CD14-positive monocyte (primary cell): ENCODE data around the gene ANKEF1. TPM values are rescaled to one million over a fixed set of nuclear protein-coding genes. Genes with fewer than 3 reads are reported as not detected.

Source experiments
- DNase-seq, 3 donors: peaks; one replicate each; pipeline ENCODE4 v3.0.0-alpha.2; 2011 to 2022
- H2AFZ ChIP-seq: 2 replicates; pipeline ENCODE4 v1.6.0; 2012; ENCODE audit warnings: mild to moderate bottlenecking, low read depth, low read length, inconsistent platforms; ENCODE audit not compliant: insufficient read depth, poor library complexity, severe bottlenecking
- H3K27ac ChIP-seq, 2 donors: 1 replicate in 1 of 2; 2 replicates in 1 of 2; pipeline ENCODE4 v1.5.1; 2012 to 2013; ENCODE audit warnings: low read length in 2 of 2, control low read depth in 1 of 2, inconsistent platforms in 1 of 2, low read depth in 1 of 2, mild to moderate bottlenecking in 1 of 2
- H3K27me3 ChIP-seq, 2 donors: one replicate each; pipeline versions ENCODE4 v1.6.0 to v1.6.1; 2011 to 2013; ENCODE audit warnings: low read length in 2 of 2; ENCODE audit not compliant: control insufficient read depth in 2 of 2, insufficient read depth in 2 of 2
- H3K36me3 ChIP-seq, 2 donors: replicated peaks in 1 of 2; 1 replicate in 1 of 2; 2 replicates in 1 of 2; pipeline versions ENCODE4 v1.5.1 to v1.6.1; 2012 to 2013; ENCODE audit warnings: low read length in 2 of 2, control low read depth in 1 of 2, inconsistent platforms in 1 of 2, mild to moderate bottlenecking in 1 of 2; ENCODE audit not compliant: insufficient read depth in 2 of 2, control insufficient read depth in 1 of 2
- H3K4me1 ChIP-seq, 2 donors: 1 replicate in 1 of 2; 2 replicates in 1 of 2; pipeline versions ENCODE4 v1.5.1 to v1.6.1; 2012 to 2013; ENCODE audit warnings: low read length in 2 of 2, control low read depth in 1 of 2, inconsistent platforms in 1 of 2, mild to moderate bottlenecking in 1 of 2, moderate library complexity in 1 of 2; ENCODE audit not compliant: insufficient read depth in 2 of 2, control insufficient read depth in 1 of 2
- H3K4me2 ChIP-seq: replicated peaks from 2 replicates; pipeline ENCODE3; 2012; ENCODE audit warnings: low read length, moderate library complexity, mild to moderate bottlenecking; ENCODE audit not compliant: poor library complexity, severe bottlenecking; ENCODE audit errors: extremely low read depth
- H3K4me3 ChIP-seq, 3 experiments: fragments of 200-600 bp in 1 of 3; sonication (generic) in 1 of 3; replicated peaks in 1 of 3; 1 replicate in 2 of 3; 2 replicates in 1 of 3; pipeline ENCODE4 v1.5.1; 2011 to 2013; ENCODE audit warnings: low read length in 3 of 3, mild to moderate bottlenecking in 3 of 3, control low read depth in 2 of 3, low read depth in 2 of 3, inconsistent platforms in 1 of 3, moderate library complexity in 1 of 3
- H3K79me2 ChIP-seq: 2 replicates; pipeline ENCODE4 v1.6.0; 2012; ENCODE audit warnings: mild to moderate bottlenecking, control low read depth, inconsistent platforms, low read length, moderate library complexity; ENCODE audit not compliant: insufficient read depth
- H3K9ac ChIP-seq: 2 replicates; pipeline ENCODE4 v1.6.0; 2017; ENCODE audit warnings: low read length, mild to moderate bottlenecking; ENCODE audit not compliant: insufficient read depth, poor library complexity, severe bottlenecking
- H3K9me3 ChIP-seq, 2 donors: replicated peaks in 1 of 2; 1 replicate in 1 of 2; 2 replicates in 1 of 2; pipeline versions ENCODE4 v1.5.1 to v1.6.1; 2012 to 2013; ENCODE audit warnings: low read length in 2 of 2, control low read depth in 1 of 2; ENCODE audit not compliant: control insufficient read depth in 1 of 2, insufficient read depth in 1 of 2
- H4K20me1 ChIP-seq: 2 replicates; pipeline ENCODE4 v1.6.0; 2012; ENCODE audit warnings: mild to moderate bottlenecking, low read length, control low read depth, moderate library complexity; ENCODE audit not compliant: insufficient read depth
- H3K27ac Mint-ChIP-seq, 7 donors: one replicate each; pipeline ENCODE4 v1.8.0; 2020; ENCODE audit warnings: mild to moderate bottlenecking in 7 of 7, mixed read lengths in 7 of 7, moderate library complexity in 6 of 7, inconsistent platforms in 2 of 7
- H3K27me3 Mint-ChIP-seq, 3 donors: one replicate each; pipeline ENCODE4 v1.8.0; 2021 to 2022; ENCODE audit warnings: low read depth in 3 of 3, mild to moderate bottlenecking in 3 of 3, mixed read lengths in 3 of 3, moderate library complexity in 3 of 3, inconsistent platforms in 1 of 3
- H3K36me3 Mint-ChIP-seq, 2 donors: one replicate each; pipeline ENCODE4 v1.8.0; 2020; ENCODE audit warnings: mixed read lengths in 2 of 2, inconsistent platforms in 1 of 2, mild to moderate bottlenecking in 1 of 2
- H3K4me1 Mint-ChIP-seq: one replicate; pipeline ENCODE4 v1.8.0; 2020; ENCODE audit warnings: mild to moderate bottlenecking, mixed read lengths
- H3K4me3 Mint-ChIP-seq, 2 donors: one replicate each; pipeline ENCODE4 v1.8.0; 2020; ENCODE audit warnings: mild to moderate bottlenecking in 2 of 2, mixed read lengths in 2 of 2, moderate library complexity in 1 of 2
- H3K9me3 Mint-ChIP-seq, 7 donors: one replicate each; pipeline ENCODE4 v1.8.0; 2020 to 2022; ENCODE audit warnings: mixed read lengths in 7 of 7, mild to moderate bottlenecking in 6 of 7, moderate library complexity in 6 of 7, inconsistent platforms in 2 of 7
- CTCF ChIP-seq: fragments of 200-600 bp; IDR thresholded peaks from one replicate; pipeline ENCODE4 v1.8.0; 2022; ENCODE audit warnings: antibody characterized with exemption, mild to moderate bottlenecking
- WGBS: methylation state at CpG from one replicate; pipeline ENCODE4 v1.1.5; 2013; ENCODE audit warnings: missing lambda C conversion rate; ENCODE audit not compliant: insufficient coverage; 5-methylcytosine and 5-hydroxymethylcytosine counted together
- intact Hi-C, 2 donors: fragments of 100-400 bp; cut with micrococcal nuclease; formaldehyde crosslinking; loops; one replicate each; pipeline versions ENCODE4 v1.15.0 to v1.15.1; 2023
- polyA plus RNA-seq, 3 donors: library from polyadenylated mRNA; depleted of rRNA in 1 of 3; unstranded in 2 of 3; stranded (reverse) in 1 of 3; fragments of 300-500 nt in 2 of 3; fragments of >200 nt in 1 of 3; fragmentation: Illumina TruSeq in 2 of 3; gene quantifications; 1 replicate in 2 of 3; 2 replicates in 1 of 3; pipeline ENCODE4 v1.2.3, GENCODE V29; 2012 to 2021

Gene ANKEF1
- polyA plus RNA-seq, 3 donors = 0.03 to 0.15 (median 0.10) TPM

- intact Hi-C loops = loop anchor here in 1 of 2 donors (10.0 kb wide), 1 partner anchor 120 kb away; no protein-coding TSS in a partner anchor
- no peaks in the 10 kb centered on the region for H3K27me3 ChIP-seq
- no peak overlapping the region for H3K4me2 ChIP-seq
- WGBS = 100% methylated on average over 3 of the region's 5 CpGs
- no peaks in the 10 kb centered on the region for H3K9me3 ChIP-seq
- H3K4me1 Mint-ChIP-seq = no peaks in the 10 kb centered on the region
- no peak for DNase-seq
- H3K4me1 ChIP-seq = no peaks in the 10 kb centered on the region
- no peak overlapping the region for H3K9ac ChIP-seq
- no peak overlapping the region for H3K4me3 ChIP-seq
- no peaks in the 10 kb centered on the region for H3K36me3 Mint-ChIP-seq
- H3K79me2 ChIP-seq = no peaks in the 10 kb centered on the region
- H2AFZ ChIP-seq = no peak overlapping the region
- no peak for TF ChIP-seq CTCF
- no peak overlapping the region for H3K27ac Mint-ChIP-seq
- peaks cover 0 to 5% (median 2%) of the 10 kb centered on the region in 7 donors for H3K9me3 Mint-ChIP-seq
- peaks cover 0 to 5% (median 0%) of the 10 kb centered on the region in 3 donors for H3K27me3 Mint-ChIP-seq
- no peak overlapping the region for H3K27ac ChIP-seq
- H3K36me3 ChIP-seq = no peaks in the 10 kb centered on the region
- no peak overlapping the region for H3K4me3 Mint-ChIP-seq
- H4K20me1 ChIP-seq = no peaks in the 10 kb centered on the region
Observed at GRCh38 chr20:10094566-10095173, 59.9 kb downstream of the ANKEF1 start.

GRCh38 chr20:10096790-10097189 is 62.0 kb downstream of the ANKEF1 start:
- Histone ChIP-seq H2AFZ (no peak overlapping the region), H3K79me2 (no peaks in the 10 kb centered on the region), H3K27ac (no peak overlapping the region), H3K9me3 (no peaks in the 10 kb centered on the region), H4K20me1 (no peaks in the 10 kb centered on the region), H3K4me1 (no peaks in the 10 kb centered on the region), H3K27me3 (no peaks in the 10 kb centered on the region), H3K4me2 (no peak overlapping the region), H3K36me3 (no peaks in the 10 kb centered on the region), H3K9ac (no peak overlapping the region), H3K4me3 (no peak overlapping the region)
- TF ChIP-seq CTCF = no peak
- H3K9me3 Mint-ChIP-seq = peaks cover 0 to 5% (median 4%) of the 10 kb centered on the region in 7 donors
- no peaks in the 10 kb centered on the region for H3K36me3 Mint-ChIP-seq
- no peaks in the 10 kb centered on the region for H3K4me1 Mint-ChIP-seq
- intact Hi-C loops = loop anchor here in 1 of 2 donors (10.0 kb wide), 1 partner anchor 122 kb away; no protein-coding TSS in a partner anchor
- DNase-seq = no peak
- no peak overlapping the region for H3K4me3 Mint-ChIP-seq
- H3K27me3 Mint-ChIP-seq = peaks cover 0 to 9% (median 0%) of the 10 kb centered on the region in 3 donors
- WGBS = no CpG with 5 or more reads among the region's 3 CpGs
- no peak overlapping the region for H3K27ac Mint-ChIP-seq
